Type B pancreatic cell (in vitro differentiated cells): Measurements from ENCODE around the gene STK38L. TPM values are rescaled to one million over a fixed set of nuclear protein-coding genes. Genes with fewer than 3 reads are reported as not detected.

Experiments used
- DNase-seq: peaks from one replicate; pipeline ENCODE4 v3.0.0; 2021; ENCODE audit warnings: mixed read lengths; ENCODE audit not compliant: unreplicated experiment; ENCODE audit errors: extremely low spot score
- H3K27ac Mint-ChIP-seq: 2 replicates; pipeline ENCODE4 v1.8.0; 2021; ENCODE audit warnings: mild to moderate bottlenecking, mixed read lengths
- H3K27me3 Mint-ChIP-seq: 2 replicates; pipeline ENCODE4 v1.8.0; 2021; ENCODE audit warnings: mixed read lengths
- H3K36me3 Mint-ChIP-seq: 2 replicates; pipeline ENCODE4 v1.8.0; 2021; ENCODE audit warnings: mixed read lengths
- H3K4me1 Mint-ChIP-seq: one replicate; pipeline ENCODE4 v1.8.0; 2021; ENCODE audit warnings: mixed read lengths; ENCODE audit not compliant: unreplicated experiment
- H3K4me3 Mint-ChIP-seq: 2 replicates; pipeline ENCODE4 v1.8.0; 2021; ENCODE audit warnings: mild to moderate bottlenecking, mixed read lengths
- H3K9me3 Mint-ChIP-seq: 2 replicates; pipeline ENCODE4 v1.8.0; 2021; ENCODE audit warnings: mixed read lengths
- CTCF ChIP-seq: fragments of 200-600 bp; sonication (generic); conservative IDR thresholded peaks from 2 replicates; pipeline ENCODE4 v1.5.0; 2021; ENCODE audit warnings: antibody characterized with exemption, mild to moderate bottlenecking
- total RNA-seq: library from RNA; stranded (reverse); gene quantifications from 2 replicates; pipeline ENCODE4 v1.2.1, GENCODE V29; 2021; ENCODE audit warnings: low replicate concordance

STK38L gene
- total RNA-seq, 1 donor from 2014 or later, result 43.1 TPM

GRCh38 chr12:27335364-27336281 is 91.5 kb downstream of the STK38L start:
- no peak for DNase-seq
- H3K4me3 Mint-ChIP-seq, result peak overlapping the region; percentile 68
- H3K4me1 Mint-ChIP-seq, result peaks cover 7% of the 10 kb centered on the region
- no peak for TF ChIP-seq CTCF
- H3K27ac Mint-ChIP-seq, result peak overlapping the region; percentile 95
- H3K9me3 Mint-ChIP-seq, result peaks cover 3% of the 10 kb centered on the region
- peaks cover 6% of the 10 kb centered on the region for H3K36me3 Mint-ChIP-seq
- H3K27me3 Mint-ChIP-seq, result peaks cover 53% of the 10 kb centered on the region

DNA sequence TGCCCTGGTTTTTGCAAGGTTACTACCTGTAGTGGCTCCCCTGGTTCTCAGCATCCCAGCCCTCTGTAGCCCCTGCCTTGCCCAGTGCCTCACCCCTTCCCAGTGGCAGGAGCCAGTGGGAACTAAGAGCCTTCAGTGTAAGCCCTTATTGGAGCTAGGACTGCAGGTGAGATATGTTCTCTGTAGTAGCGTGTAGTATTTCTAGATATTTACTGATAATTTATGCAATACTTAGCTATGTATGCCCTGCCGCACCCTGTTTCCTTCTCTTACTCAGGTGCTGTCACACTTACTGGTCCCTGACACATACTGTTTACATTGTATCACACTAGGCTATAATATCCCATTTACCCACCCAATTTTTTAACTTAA is 92.2 kb downstream of the STK38L start:
- peak overlapping the region; percentile 95 for H3K27ac Mint-ChIP-seq
- H3K4me1 Mint-ChIP-seq, result peaks cover 7% of the 10 kb centered on the region
- H3K4me3 Mint-ChIP-seq, result peak overlapping the region; percentile 68
- H3K27me3 Mint-ChIP-seq, result peaks cover 47% of the 10 kb centered on the region
- no peak for TF ChIP-seq CTCF
- peaks cover 3% of the 10 kb centered on the region for H3K9me3 Mint-ChIP-seq
- peaks cover 3% of the 10 kb centered on the region for H3K36me3 Mint-ChIP-seq
- DNase-seq, result no peak

GRCh38 chr12:27337376-27337775 is 93.3 kb downstream of the STK38L start:
- Mint-ChIP-seq H3K4me1 (peaks cover 2% of the 10 kb centered on the region), H3K36me3 (peaks cover 2% of the 10 kb centered on the region), H3K27ac (peak overlapping the region; percentile 48), H3K4me3 (no peak overlapping the region), H3K27me3 (peaks cover 36% of the 10 kb centered on the region), H3K9me3 (peaks cover 3% of the 10 kb centered on the region)
- no peak for DNase-seq
- no peak for TF ChIP-seq CTCF

GRCh38 chr12:27338473-27338872 is 94.4 kb downstream of the STK38L start:
- no peaks in the 10 kb centered on the region for H3K4me1 Mint-ChIP-seq
- DNase-seq, result no peak
- no peak for TF ChIP-seq CTCF

DNA sequence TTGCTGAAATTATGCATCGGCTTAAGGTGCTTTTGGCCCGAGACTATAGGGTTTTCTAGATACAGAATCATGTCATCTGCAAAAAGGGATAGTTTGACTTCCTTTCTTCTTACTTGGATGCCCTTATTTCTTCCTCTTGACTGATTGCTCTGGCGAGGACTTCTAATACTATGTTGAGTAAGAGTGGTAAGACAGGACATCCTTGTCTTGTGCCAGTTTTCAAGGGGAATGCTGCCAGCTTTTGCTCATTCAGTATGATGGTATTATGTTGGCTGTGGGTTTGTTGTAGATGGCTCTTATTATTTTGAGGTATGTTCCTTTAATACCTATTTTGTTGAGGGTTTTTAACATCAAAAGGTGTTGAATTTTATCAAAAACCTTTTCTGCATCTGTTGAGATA is 96.9 kb downstream of the STK38L start:
- peaks cover 4% of the 10 kb centered on the region for H3K36me3 Mint-ChIP-seq
- H3K4me1 Mint-ChIP-seq, result no peaks in the 10 kb centered on the region
- H3K9me3 Mint-ChIP-seq, result peaks cover 3% of the 10 kb centered on the region
- no peak overlapping the region for H3K27ac Mint-ChIP-seq
- H3K27me3 Mint-ChIP-seq, result peaks cover 11% of the 10 kb centered on the region
- no peak for TF ChIP-seq CTCF
- H3K4me3 Mint-ChIP-seq, result no peak overlapping the region
- no peak for DNase-seq

More at GRCh38 chr12:27338473-27338872, 94.4 kb downstream of the STK38L start:
- Mint-ChIP-seq H3K27ac (peak overlapping the region; percentile 43), H3K36me3 (no peaks in the 10 kb centered on the region), H3K9me3 (peaks cover 3% of the 10 kb centered on the region), H3K4me3 (no peak overlapping the region), H3K27me3 (peaks cover 32% of the 10 kb centered on the region)
